GM19467 (cell line): ENCODE data around the gene MTA1.

ENCODE experiments used
- ATAC-seq: cut with Tn5 transposase; IDR thresholded peaks from one replicate; pipeline ENCODE4 v1.9.1; 2021; ENCODE audit warnings: mild to moderate bottlenecking, moderate library complexity; ENCODE audit not compliant: unreplicated experiment

Gene MTA1

GRCh38 chr14:105442125-105442524, 22.5 kb downstream of the MTA1 start:
- no peak for ATAC-seq

DNA sequence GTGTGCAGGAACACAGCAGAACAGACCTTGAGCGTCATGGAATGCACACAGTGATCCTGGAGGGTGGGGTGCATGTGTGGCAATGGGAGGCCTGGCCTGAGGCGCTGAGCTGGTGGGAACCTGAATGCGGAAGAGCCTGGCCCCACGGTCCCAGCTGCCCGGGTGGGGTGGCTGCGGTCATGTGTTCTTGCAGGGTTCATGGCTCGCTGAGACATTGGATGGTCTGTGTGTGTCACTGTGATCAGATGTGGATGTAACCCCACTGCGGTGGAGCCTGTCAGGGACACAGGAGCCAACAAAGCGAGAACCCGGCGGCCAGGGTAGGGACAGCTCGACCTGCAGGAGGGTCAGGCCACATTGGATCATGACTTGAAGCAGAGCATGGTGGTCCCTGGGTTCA, 23.2 kb downstream of the MTA1 start:
- ATAC-seq, result no peak

DNA sequence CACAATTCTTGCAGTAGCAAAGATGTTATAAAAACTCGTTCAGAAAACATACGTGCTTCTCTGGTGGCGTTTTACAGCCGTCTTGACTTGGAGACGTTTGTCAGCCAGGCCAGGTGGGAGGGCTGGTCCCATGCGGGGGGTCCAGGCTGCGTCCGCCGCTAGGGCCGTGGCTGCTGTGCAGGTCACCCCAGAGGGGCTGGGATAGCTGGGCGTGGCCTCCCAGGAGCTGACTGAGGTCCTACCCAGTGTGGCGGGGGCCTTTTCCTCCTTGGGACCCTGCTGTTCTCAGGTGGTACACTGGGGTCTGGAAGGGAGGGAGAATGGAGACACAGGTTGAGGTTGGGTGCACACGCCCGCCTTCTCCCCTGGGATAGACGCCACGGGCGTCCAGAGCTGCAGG, 25.2 kb downstream of the MTA1 start:
- ATAC-seq, result no peak

DNA sequence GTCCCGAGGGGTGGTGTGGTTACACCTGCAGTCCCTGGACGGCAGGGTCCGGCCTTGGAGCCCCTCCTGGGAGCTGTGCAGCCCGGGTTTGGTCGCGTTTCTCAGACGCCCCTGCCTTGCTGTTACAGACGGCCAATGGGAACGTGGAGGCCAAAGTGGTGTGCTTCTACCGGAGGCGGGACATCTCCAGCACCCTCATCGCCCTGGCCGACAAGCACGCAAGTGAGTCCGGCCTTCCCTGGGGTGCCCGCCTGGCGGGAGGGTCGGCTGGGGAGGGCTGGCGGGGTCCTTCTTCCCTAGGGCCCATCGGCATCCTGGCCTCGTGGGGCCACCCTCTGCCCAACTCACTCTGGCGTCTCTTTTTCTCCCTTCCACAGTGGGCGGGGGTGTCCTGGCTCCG, 25.7 kb downstream of the MTA1 start:
- ATAC-seq, result no peak

- ATAC-seq, result no peak
Measured at GRCh38 chr14:105445901-105446845, 26.5 kb downstream of the MTA1 start.

DNA sequence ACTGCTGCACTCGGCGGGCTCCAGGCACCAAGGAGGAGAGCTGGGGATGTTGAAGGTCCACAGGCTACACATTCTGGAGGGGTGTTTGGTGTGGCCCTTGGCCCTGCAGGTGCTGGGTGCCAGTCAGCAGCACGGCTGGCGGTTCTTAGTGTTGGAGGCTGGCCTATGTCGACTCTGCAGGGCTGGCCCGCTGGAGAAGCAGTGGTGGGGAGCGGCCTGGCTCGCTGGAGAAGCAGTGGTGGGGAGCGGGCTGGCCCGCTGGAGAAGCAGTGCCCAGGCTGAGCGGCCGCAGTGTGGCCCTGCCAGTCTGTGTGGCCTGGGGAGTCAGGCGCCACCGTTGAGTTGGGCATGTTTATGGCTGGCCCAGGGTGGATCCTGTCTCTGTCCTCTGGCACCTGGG, 27.3 kb downstream of the MTA1 start:
- ATAC-seq, result no peak

GRCh38 chr14:105447651-105448640, 28.3 kb downstream of the MTA1 start:
- no peak for ATAC-seq

- no peak for ATAC-seq
Measured at GRCh38 chr14:105448706-105449111, 29.1 kb downstream of the MTA1 start.

DNA sequence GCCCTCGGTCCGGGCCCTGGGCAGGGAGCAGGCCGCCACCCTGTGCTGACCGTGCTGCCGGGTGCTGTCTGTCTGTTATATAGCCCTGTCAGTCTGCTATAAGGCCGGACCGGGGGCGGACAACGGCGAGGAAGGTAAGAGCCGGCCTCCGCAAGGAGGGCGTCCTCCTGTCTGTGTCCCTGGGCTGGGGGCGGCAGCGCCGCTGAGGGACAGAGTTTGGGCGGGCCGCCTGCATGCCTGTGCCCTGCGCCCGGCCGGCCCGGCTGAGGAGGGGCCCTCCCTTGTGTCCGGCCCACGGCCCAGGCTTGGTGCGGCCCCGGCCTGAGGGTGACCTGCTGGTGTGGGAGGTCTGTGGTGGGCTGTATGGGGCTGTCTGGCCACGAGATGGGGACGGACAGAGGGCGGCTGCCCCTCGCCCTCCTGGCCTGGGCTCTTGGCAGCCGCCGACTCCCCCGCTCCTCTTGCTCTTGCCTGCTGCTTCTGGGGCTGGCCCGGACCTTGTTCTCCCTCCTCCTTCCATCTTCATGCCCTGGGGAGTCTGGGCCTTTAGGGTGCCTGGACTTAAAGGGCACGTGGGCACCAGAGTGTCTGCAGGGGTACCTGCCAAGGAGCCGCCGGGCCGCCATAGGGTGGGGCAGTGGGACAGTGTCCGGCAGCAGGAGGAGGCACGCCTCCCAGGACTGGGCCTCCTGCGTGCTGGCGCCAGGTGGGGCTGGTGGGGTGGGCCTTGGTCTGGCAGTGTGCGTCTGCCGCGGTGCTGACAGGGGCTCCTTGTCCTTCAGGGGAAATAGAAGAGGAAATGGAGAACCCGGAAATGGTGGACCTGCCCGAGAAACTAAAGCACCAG, 29.9 kb downstream of the MTA1 start:
- no peak for ATAC-seq

DNA sequence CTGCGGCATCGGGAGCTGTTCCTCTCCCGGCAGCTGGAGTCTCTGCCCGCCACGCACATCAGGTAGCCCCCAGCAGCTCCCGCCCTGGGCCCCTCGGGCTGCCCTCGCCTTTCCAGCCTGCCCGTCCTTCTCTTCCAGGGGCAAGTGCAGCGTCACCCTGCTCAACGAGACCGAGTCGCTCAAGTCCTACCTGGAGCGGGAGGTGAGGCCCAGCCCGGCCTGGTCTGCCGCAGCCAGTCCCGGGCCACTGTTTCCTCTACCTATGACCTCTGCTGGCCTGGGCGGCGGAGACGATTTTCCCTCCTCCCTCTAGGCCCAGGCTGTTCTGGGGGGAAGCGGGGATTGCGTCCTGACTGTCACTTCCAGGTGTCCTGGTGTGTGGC, 30.5 kb downstream of the MTA1 start:
- ATAC-seq, result no peak

DNA sequence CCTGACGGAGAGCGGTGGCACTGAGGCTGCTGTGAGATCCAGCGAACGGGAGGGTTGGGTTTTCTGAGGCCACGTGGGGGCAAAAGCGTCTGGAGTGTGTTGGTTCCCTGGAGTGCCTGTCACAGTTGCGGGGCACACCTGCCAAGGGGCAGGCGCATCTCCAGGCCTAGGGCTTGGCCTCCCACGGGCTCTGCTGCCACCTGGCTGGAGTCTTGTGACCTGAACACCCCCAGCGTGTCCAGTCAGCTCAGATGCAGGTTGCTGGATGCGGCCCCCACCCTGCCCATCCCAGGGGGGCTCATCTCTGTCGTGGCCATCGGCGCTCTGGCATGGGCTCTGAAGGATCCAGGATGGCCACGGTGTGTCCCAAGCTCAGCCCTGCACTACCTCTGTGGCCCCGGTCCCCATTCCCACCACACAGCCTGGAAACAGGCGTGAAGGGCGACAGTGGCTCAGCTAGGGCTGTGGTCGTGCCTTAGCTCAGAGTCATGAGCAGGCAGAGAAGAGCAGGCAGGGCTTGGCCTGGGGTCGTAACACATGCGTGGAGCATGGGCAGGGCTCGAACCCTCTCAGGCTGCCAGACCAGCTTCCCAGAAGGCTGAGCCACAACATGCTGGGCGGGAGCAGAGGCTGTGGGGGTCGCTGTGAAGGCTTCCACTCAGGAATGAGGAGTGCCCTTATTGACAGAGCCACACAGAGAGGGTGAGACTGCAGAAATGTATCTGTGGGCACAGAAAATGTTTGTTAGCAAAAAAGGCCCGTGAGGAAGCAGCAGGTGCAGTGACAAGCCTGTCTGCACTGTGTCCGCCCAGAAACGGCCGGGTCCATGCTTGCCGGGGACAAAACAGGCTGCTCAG, 31.5 kb downstream of the MTA1 start:
- ATAC-seq, result no peak

- no peak for ATAC-seq
Measured at GRCh38 chr14:105452963-105453362, 33.3 kb downstream of the MTA1 start.

DNA sequence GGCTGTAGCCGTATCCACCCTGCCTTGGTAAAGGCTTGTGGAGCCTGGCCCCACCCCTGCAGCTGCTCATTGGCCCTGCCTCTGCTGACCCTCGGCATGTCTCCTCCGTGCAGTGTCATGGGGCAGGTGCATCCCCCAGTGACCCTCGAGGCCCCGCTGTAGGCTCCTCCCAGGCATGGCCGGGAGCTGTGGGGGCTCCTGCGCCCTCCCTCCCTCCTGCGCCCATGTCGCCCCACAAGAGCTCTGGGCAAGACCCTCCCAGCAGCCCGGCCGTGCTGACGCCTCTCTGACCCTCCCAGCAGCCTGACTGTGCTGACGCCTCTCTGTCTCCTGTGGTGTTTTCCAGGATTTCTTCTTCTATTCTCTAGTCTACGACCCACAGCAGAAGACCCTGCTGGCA, 34.2 kb downstream of the MTA1 start:
- ATAC-seq, result no peak

GRCh38 chr14:105455086-105455640, 35.5 kb downstream of the MTA1 start:
- no peak for ATAC-seq

DNA sequence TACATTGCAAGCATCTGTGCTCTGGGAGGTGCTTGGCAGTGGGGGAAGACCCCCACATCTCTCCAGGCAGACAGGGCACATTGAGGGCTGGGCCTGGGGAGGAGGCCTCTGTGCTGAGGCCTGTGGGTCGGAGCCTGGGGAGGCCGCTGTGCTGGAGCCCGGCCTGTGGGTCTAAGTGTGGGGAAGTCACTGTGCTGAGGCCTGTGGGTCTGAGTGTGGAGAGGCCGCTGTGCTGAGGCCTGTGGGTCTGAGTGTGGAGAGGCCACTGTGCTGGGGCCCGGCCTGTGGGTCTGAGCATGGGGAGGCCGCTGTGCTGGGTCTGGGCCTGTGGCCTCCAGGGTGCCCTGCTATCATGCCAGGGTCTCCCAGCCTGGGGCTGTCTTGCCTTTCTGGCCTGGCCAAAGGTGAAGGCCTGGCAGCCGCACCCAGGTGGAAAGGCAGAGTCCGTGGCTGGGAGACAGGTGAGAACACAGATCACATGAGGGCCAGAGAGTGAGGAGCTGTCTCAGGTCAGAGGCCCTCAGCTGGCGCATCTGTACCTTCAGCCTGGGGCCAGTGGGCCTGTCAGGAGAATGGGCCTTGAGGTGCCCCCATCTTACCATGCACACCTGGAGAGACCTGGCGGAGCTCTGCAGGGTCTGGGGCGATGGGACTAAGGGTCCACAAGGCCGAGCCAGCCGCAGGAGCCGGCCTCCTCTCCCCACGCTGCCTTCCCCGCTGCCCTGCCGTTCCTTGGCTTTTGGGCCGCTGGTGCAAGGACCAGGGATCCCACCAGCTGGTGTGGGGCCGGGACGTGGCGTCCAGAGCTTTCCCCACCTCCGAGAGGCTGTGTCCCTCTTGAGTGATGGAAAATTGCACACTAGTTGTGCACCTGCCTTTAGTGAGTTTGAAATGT, 36.4 kb downstream of the MTA1 start:
- no peak for ATAC-seq

- ATAC-seq, result no peak
Measured at GRCh38 chr14:105456736-105457617, 37.4 kb downstream of the MTA1 start.

- no peak for ATAC-seq
Measured at GRCh38 chr14:105458010-105458409, 38.4 kb downstream of the MTA1 start.

- no peak for ATAC-seq
Measured at GRCh38 chr14:105458571-105458970, 38.9 kb downstream of the MTA1 start.
